WTC11 (cell line): ENCODE measurements around the gene NR1H2. TPM values are rescaled to one million over a fixed set of nuclear protein-coding genes. Genes with fewer than 3 reads are reported as not detected.
A peak's percentile ranks its signal among the peaks of the same experiment; 100 is the strongest.

Experiments used
- ARID4B ChIP-seq: sonication (generic); formaldehyde crosslinking; IDR thresholded peaks from 2 replicates; pipeline ENCODE4 v1.8.0; 2023; ENCODE audit warnings: missing genetic modification reagents, mild to moderate bottlenecking, borderline replicate concordance
- ATF1 ChIP-seq: sonication (generic); formaldehyde crosslinking; IDR thresholded peaks from 2 replicates; pipeline ENCODE4 v1.8.1; 2023; ENCODE audit warnings: mild to moderate bottlenecking, moderate library complexity, missing genetic modification reagents
- CBFB ChIP-seq: sonication (generic); formaldehyde crosslinking; IDR thresholded peaks from 2 replicates; pipeline ENCODE4 v1.8.1; 2022; ENCODE audit warnings: mild to moderate bottlenecking, low read depth, missing genetic modification reagents
- CREB1 ChIP-seq: sonication (generic); formaldehyde crosslinking; IDR thresholded peaks from 2 replicates; pipeline ENCODE4 v1.8.0; 2023; ENCODE audit warnings: mild to moderate bottlenecking, missing genetic modification reagents
- CREM ChIP-seq: sonication (generic); formaldehyde crosslinking; IDR thresholded peaks from 2 replicates; pipeline ENCODE4 v1.8.1; 2022; ENCODE audit warnings: mild to moderate bottlenecking, missing genetic modification reagents, moderate library complexity
- JUN ChIP-seq: sonication (generic); formaldehyde crosslinking; IDR thresholded peaks from 2 replicates; pipeline ENCODE4 v1.8.0; 2023; ENCODE audit warnings: mild to moderate bottlenecking, missing genetic modification reagents
- MYBL2 ChIP-seq: sonication (generic); formaldehyde crosslinking; IDR thresholded peaks from 2 replicates; pipeline ENCODE4 v1.8.1; 2023; ENCODE audit warnings: mild to moderate bottlenecking, moderate library complexity, missing genetic modification reagents
- NFATC4 ChIP-seq: fragments of 250-450 bp; sonication (Bioruptor Pico); IDR thresholded peaks from 2 replicates; pipeline ENCODE4 v1.9.0; 2021; ENCODE audit warnings: mild to moderate bottlenecking
- NR1H2 ChIP-seq: sonication (generic); formaldehyde crosslinking; IDR thresholded peaks from 2 replicates; pipeline ENCODE4 v1.9.0; 2021; ENCODE audit warnings: mild to moderate bottlenecking, moderate library complexity, missing genetic modification reagents
- SMAD3 ChIP-seq: sonication (generic); formaldehyde crosslinking; IDR thresholded peaks from 2 replicates; pipeline ENCODE4 v1.8.0; 2022; ENCODE audit warnings: missing genetic modification reagents, mild to moderate bottlenecking, borderline replicate concordance
- SMAD4 ChIP-seq: sonication (generic); formaldehyde crosslinking; IDR thresholded peaks from 2 replicates; pipeline ENCODE4 v1.8.0; 2022; ENCODE audit warnings: mild to moderate bottlenecking, missing genetic modification reagents
- SOX15 ChIP-seq: fragments of 250-450 bp; sonication (Bioruptor Pico); IDR thresholded peaks from 2 replicates; pipeline ENCODE4 v1.9.0; 2021; ENCODE audit warnings: mild to moderate bottlenecking
- STAT6 ChIP-seq: sonication (generic); formaldehyde crosslinking; conservative IDR thresholded peaks from 2 replicates; pipeline ENCODE4 v1.8.1; 2023; ENCODE audit warnings: mild to moderate bottlenecking, low read depth, missing genetic modification reagents, moderate library complexity
- TEAD4 ChIP-seq: sonication (generic); formaldehyde crosslinking; IDR thresholded peaks from 2 replicates; pipeline ENCODE4 v1.8.0; 2022; ENCODE audit warnings: mild to moderate bottlenecking, missing genetic modification reagents
- USF1 ChIP-seq: sonication (generic); formaldehyde crosslinking; IDR thresholded peaks from 2 replicates; pipeline ENCODE4 v1.8.0; 2022; ENCODE audit warnings: mild to moderate bottlenecking, missing genetic modification reagents
- ZBTB21 ChIP-seq: sonication (generic); formaldehyde crosslinking; IDR thresholded peaks from 2 replicates; pipeline ENCODE4 v1.8.1; 2023; ENCODE audit warnings: mild to moderate bottlenecking, missing genetic modification reagents, borderline replicate concordance
- ZNF121 ChIP-seq: sonication (generic); formaldehyde crosslinking; IDR thresholded peaks from 2 replicates; pipeline ENCODE4 v1.8.0; 2023; ENCODE audit warnings: missing genetic modification reagents
- ZNF281 ChIP-seq: sonication (generic); formaldehyde crosslinking; IDR thresholded peaks from 2 replicates; pipeline ENCODE4 v1.8.0; 2023; ENCODE audit warnings: mild to moderate bottlenecking, missing genetic modification reagents
- ZNF671 ChIP-seq: fragments of 250-450 bp; sonication (Bioruptor Pico); IDR thresholded peaks from 2 replicates; pipeline ENCODE4 v1.8.0; 2021; ENCODE audit warnings: mild to moderate bottlenecking
- total RNA-seq: library from RNA; stranded (reverse); gene quantifications from 3 replicates; pipeline ENCODE4 v1.2.3, GENCODE V29; 2021
- TF ChIP-seq, protein P1 (sequence below): sonication (generic); formaldehyde crosslinking; IDR thresholded peaks from 2 replicates; pipeline ENCODE4 v1.8.1; 2022; ENCODE audit warnings: mild to moderate bottlenecking, missing genetic modification reagents, moderate library complexity, borderline replicate concordance
- TF ChIP-seq, protein P2 (sequence below): sonication (generic); formaldehyde crosslinking; IDR thresholded peaks from 2 replicates; pipeline ENCODE4 v1.8.1; 2023; ENCODE audit warnings: mild to moderate bottlenecking, moderate library complexity, missing genetic modification reagents
- TF ChIP-seq, protein P3 (sequence below): sonication (generic); formaldehyde crosslinking; conservative IDR thresholded peaks from 2 replicates; pipeline ENCODE4 v1.8.1; 2022; ENCODE audit warnings: mild to moderate bottlenecking, missing genetic modification reagents
- TF ChIP-seq, protein P4 (sequence below): fragments of 250-450 bp; sonication (Bioruptor Pico); IDR thresholded peaks from 2 replicates; pipeline ENCODE4 v1.9.0; 2021; ENCODE audit warnings: moderate library complexity, mild to moderate bottlenecking, inconsistent platforms, borderline replicate concordance

NR1H2 gene
- total RNA-seq, 1 experiment from 2014 or later, result 45.8 TPM

- TF ChIP-seq STAT6 (CRISPR knock-in tag) (no peak), TEAD4 (CRISPR knock-in tag) (0 out of 2 replicates have a peak, but pooled peaks have one; percentile 9), NR1H2 (CRISPR knock-in tag) (0 out of 2 replicates have a peak, but pooled peaks have one; percentile 54), NFATC4 (no peak), SMAD4 (no peak), SOX15 (CRISPR knock-in tag) (no peak), SMAD3 (peak; percentile 83), ARID4B (CRISPR knock-in tag) (peak; percentile 67; the same call in 1 of the 2 replicates), ZBTB21 (CRISPR knock-in tag) (peak; percentile 83; the same call in 1 of the 2 replicates), ZNF281 (peak; percentile 82), ATF1 (0 out of 2 replicates have a peak, but pooled peaks have one; percentile 69), CREB1 (peak; percentile 75; the same call in 1 of the 2 replicates), JUN (CRISPR knock-in tag) (peak; percentile 88; the same call in 1 of the 2 replicates), ZNF671 (CRISPR knock-in tag) (no peak), CREM (CRISPR knock-in tag) (peak; percentile 29; the same call in 1 of the 2 replicates), CBFB (CRISPR knock-in tag) (no peak), USF1 (CRISPR knock-in tag) (0 out of 2 replicates have a peak, but pooled peaks have one; percentile 17), MYBL2 (CRISPR knock-in tag) (peak; percentile 95), ZNF121 (no peak)
- TF ChIP-seq, protein P1, sequence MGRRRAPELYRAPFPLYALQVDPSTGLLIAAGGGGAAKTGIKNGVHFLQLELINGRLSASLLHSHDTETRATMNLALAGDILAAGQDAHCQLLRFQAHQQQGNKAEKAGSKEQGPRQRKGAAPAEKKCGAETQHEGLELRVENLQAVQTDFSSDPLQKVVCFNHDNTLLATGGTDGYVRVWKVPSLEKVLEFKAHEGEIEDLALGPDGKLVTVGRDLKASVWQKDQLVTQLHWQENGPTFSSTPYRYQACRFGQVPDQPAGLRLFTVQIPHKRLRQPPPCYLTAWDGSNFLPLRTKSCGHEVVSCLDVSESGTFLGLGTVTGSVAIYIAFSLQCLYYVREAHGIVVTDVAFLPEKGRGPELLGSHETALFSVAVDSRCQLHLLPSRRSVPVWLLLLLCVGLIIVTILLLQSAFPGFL (CRISPR knock-in tag), result peak; percentile 86; the same call in 1 of the 2 replicates
- TF ChIP-seq, protein P2, sequence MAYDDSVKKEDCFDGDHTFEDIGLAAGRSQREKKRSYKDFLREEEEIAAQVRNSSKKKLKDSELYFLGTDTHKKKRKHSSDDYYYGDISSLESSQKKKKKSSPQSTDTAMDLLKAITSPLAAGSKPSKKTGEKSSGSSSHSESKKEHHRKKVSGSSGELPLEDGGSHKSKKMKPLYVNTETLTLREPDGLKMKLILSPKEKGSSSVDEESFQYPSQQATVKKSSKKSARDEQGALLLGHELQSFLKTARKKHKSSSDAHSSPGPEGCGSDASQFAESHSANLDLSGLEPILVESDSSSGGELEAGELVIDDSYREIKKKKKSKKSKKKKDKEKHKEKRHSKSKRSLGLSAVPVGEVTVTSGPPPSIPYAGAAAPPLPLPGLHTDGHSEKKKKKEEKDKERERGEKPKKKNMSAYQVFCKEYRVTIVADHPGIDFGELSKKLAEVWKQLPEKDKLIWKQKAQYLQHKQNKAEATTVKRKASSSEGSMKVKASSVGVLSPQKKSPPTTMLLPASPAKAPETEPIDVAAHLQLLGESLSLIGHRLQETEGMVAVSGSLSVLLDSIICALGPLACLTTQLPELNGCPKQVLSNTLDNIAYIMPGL (CRISPR knock-in tag), result no peak
- TF ChIP-seq, protein P3, sequence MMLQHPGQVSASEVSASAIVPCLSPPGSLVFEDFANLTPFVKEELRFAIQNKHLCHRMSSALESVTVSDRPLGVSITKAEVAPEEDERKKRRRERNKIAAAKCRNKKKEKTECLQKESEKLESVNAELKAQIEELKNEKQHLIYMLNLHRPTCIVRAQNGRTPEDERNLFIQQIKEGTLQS, result no peak
- TF ChIP-seq, protein P4, sequence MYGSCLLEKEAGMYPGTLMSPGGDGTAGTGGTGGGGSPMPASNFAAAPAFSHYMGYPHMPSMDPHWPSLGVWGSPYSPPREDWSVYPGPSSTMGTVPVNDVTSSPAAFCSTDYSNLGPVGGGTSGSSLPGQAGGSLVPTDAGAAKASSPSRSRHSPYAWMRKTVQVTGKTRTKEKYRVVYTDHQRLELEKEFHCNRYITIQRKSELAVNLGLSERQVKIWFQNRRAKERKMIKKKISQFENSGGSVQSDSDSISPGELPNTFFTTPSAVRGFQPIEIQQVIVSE (CRISPR knock-in tag), result no peak
Observed at GRCh38 chr19:50333737-50334617, 42.3 kb upstream of the NR1H2 start (continued).
